Brain pericyte (primary cell): Measurements from ENCODE around the gene SMIM44.
"Not testable (repeated sequence)": the region's sequence is repeated elsewhere in the genome, so short reads cannot be mapped to it uniquely, and the experiment has no call there.

Experiments
- DNase-seq: peaks from one replicate; pipeline ENCODE4 v3.0.0-alpha.2; 2012; ENCODE audit warnings: low read depth, low spot score

Gene SMIM44

DNA sequence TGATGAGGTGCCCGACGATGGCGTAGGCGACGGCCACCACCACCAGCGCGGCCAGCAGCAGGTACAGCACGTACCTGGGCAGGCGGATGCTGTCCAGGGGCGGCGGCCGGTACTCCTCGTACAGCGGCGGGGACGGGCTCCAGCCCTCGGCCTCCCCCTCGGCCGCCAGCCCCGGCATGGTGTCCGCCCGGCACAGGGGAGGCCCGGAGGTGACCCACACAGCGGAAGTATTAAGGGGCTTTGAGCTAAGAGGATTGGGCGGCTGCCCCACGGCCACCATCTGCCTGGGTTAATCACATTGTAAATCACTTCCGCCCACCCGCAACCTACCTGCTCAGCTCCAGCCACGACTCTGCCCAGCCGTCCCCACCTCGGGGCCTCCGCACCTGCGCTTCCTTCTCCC, at the start of gene SMIM44:
Gene SMIM44 (minus strand): TSS at position 216 of the 403 bp plus-strand sequence. CDS start 38 bp downstream, at position 178.
- no peak for DNase-seq

DNA sequence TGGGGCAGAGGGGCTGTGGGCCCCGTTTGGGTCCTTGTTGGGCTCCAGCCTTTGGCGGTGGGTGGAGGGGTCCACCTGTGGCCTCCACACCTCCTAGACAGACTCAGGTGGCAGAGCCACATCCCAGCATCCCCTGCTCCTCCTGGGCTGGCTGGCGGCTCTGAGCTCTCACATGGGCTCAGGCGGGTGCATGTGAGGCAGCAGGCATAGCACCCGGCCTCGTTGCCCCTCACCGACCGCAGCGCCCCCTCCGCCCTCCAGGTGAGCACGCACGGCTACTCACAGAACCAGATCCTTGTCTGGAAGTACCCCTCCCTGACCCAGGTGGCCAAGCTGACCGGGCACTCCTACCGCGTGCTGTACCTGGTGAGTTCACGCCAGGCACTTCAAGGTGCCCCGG, 49.8 kb upstream of the SMIM44 start:
- no peak for DNase-seq

DNA sequence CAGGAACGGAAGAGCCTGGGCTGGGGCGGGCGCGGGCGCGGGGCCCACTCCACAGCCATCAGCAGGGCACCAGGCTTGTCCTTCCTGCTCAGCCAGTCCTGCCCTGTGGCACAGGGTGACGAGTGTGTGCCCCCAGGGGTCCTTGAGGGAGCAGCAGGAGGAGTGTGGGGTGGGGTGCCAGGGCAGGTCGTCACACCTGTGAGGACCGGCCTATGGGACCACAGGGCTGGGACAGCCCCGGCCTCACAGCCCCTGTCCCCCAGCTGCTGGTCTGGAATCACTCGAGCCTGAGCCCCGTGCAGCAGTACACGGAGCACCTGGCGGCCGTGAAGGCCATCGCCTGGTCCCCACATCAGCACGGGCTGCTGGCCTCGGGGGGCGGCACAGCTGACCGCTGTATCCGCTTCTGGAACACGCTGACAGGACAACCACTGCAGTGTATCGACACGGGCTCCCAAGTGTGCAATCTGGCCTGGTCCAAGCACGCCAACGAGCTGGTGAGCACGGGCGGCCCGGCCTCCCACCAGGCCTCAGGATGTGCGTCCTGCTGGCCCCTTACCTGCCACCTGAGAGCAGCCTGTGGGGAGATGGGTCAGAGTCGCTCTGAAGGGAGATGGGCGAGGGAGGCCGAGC, 49.0 kb upstream of the SMIM44 start:
- no peak for DNase-seq

DNA sequence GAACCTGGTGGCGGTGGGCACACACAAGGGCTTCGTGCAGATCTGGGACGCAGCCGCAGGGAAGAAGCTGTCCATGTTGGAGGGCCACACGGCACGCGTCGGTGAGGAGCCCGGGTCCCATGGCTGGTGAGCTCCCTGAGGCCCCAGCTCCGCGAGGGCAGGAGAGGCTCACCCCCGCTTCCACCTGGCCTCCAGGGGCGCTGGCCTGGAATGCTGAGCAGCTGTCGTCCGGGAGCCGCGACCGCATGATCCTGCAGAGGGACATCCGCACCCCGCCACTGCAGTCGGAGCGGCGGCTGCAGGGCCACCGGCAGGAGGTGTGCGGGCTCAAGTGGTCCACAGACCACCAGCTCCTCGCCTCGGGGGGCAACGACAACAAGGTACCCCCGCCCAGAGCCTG, 48.5 kb upstream of the SMIM44 start:
- no peak for DNase-seq

DNA sequence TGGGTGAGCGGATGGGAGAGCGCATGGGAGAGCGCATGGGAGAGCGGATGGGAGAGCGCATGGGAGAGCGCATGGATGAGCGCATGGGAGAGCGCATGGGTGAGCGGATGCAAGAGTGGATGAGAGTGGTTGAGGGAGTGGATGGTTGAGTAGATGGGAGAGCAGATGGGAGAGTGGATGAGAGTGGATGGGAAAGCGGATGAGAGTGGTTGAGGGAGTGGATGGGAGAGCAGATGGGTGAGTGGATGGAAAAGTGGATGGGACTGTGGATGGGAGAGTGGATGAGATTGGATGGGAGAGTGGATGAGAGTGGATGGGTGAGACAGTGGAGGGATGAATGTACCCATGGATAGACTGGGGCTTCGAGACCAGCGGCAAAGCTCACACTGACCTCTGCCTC, 47.1 kb upstream of the SMIM44 start:
- no peak for DNase-seq

DNA sequence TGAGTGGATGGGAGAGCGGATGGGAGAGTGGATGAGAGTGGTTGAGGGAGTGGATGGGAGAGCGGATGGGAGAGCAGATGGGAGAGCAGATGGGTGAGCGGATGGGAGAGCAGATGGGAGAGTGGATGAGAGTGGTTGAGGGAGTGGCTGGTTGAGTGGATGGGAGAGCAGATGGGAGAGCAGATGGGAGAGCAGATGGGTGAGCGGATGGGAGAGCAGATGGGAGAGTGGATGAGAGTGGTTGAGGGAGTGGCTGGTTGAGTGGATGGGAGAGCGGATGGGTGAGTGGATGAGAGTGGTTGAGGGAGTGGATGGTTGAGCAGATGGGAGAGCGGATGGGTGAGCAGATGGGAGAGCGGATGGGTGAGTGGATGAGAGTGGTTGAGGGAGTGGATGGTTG, 46.1 kb upstream of the SMIM44 start:
- DNase-seq: not testable (repeated sequence)

DNA sequence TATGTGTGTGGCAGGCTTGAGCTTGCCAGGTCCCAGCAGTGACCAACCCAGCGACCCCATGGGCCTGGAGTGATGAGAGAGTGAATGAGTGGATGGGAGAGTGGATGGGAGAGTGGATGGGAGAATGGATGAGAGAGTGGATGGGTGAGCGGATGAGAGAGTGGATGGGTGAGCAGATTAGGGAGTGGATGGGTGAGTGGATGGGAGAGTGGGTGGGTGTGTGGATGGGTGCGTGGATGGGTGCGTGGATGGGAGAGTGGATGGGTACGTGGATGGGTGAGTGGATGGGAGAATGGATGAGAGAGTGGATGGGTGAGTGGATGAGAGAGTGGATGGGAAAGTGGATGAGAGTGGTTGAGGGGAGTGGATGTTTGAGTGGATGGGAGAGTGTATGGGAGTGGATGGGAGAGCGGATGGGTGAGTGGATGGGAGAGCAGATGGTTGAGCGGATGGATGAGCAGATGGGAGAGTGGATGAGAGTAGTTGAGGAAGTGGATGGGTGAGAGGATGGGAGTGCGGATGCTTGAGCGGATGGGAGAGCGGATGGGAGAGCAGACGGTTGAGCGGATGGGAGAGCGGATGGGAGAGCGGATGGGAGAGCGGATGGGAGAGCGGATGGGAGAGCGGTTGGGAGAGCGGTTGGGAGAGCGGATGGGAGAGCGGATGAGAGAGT, 45.4 kb upstream of the SMIM44 start:
- DNase-seq: no peak

DNA sequence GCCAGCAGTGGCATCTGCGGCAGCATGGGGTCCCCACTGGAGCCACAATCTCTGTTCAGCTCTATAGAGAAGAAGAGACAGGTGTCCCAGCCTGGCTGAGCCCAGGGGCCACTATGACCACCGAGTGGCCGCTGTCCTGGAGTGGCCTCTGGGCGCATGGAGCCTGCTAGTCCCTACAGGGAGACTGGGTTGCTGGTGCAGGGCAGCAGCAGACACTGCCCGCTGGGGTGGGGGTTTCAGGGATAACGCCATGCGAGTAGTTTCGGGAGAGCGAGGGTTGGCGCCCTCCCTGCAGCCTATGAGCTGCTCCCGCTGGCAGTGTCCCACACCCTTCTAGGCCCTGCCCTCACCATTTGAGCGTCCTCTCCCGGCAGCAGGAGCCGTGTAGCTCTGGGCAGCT, 44.8 kb upstream of the SMIM44 start:
- no peak for DNase-seq

DNA sequence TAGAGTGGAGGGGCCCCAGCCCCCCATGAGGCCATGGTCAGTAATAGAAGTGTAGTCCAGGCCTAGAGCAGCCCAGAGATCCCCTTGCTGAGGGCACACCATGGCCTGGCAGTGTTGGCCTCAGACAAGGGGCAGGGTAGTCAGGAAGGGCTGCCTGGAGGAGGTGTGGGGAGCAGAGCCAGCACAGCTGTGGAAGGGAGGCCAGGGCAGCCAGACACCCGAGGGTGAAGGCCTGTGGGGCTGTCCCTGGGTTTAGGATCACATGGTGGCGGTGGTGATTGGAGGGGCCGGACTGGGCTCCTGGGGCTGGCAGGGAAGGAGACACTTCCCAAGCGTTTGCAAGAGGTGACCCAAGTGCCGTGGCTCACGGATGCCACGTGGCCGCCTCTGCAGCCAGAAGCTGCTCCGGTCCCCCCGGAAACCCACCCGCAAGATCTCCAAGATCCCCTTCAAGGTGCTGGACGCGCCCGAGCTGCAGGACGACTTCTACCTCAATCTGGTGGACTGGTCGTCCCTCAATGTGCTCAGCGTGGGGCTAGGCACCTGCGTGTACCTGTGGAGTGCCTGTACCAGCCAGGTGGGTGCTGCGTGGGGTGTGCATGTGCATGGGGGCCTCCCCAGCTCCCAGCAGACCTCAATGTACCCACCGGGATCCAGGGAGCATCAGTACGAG, 44.1 kb upstream of the SMIM44 start:
- no peak for DNase-seq

DNA sequence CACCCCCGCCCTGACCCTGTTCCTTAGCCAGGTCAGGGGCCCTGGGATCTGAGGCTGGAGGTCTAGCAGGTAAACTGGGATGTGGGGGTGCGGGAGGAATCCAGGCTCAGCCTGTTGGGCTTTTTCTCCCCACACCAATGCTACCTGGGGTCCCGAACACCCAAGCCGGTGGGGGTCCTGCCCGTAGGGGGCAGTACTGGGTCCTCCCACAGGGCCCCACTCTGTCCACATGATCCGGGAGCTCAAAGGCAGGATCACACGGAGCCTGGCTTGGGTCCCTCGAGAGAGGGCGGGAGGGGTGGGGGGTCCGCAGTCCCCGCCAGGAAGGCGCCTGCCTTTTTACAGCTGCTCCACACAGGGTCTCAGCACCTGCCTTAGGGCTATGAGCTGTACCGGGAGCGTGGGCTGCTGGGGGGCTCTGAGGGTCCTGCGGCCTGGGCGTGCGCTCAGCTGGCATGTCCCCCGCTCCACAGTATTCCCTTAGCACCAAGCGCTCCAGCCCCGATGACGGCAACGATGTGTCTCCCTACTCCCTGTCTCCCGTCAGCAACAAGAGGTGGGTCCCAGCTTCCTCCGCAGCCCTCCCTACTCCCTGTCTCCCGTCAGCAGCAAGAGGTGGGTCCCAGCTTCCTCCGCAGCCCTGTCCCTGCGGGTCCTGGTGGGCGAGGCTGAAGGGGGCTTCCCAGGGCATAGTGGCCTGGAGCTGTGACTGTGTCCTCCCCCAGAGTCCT, 43.4 kb upstream of the SMIM44 start:
- no peak for DNase-seq

DNA sequence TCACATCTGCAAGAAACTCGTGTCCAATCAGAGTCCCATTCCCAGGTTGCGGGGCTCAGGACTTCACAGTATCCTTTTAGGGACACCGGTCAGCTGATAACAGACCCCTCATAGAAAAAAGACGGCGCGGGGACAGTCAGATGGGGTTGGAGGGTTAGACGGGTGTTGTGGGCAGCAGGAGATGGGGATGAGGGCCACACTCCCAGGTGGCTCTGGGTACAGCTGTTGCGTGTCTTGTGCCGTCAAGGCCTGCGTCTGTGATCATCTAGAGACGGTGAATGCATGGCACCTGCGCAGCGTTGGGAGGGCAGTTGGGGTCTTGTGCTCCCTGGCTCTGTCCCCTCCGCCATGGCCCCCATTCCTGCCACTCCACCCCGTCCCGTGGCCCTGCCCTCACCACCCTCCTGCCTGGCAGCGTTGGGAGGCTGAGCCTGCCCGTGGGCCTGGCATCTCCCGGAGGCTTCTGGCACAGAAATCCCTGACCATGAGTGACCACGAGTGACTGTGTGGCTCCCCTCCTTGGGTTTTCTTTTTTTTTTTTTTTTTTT, 41.7 kb upstream of the SMIM44 start:
- no peak for DNase-seq

DNA sequence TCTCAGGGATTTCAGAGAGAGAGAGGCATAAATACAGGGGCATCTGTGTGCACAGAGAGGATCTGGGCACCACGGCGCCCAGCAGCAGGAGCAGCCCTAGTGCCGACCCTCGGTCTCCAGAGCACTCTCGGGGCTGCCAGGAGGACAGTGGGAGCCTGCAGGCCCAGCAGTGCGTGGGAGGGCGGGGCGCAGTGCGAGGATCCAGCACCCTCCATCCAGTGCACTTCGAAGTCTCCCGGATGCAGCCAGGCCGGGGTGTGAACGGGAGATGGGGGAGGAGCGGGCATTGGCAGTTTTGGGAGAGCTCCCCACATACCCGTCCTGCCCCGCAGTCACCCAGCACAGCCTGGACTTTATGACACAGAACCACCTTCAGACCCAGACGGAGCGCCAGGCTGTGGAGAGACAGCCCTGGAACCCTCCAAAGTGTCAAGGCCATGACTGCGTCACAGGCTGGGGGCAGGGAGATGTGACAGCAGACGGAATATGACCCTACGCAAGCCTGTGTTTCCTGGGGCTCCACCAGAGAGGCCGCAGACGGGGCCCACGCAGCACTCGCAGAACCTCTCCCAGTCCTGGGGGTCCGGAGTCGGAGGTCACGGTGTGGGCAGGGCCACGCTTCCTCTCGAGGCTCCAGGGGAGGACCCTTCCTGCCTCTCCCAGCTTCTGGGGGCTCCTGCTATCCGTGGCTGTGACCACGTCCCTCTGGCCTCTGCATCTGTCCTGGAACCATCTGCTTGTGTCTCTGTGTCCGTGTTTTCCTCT, 41.0 kb upstream of the SMIM44 start:
- no peak for DNase-seq

DNA sequence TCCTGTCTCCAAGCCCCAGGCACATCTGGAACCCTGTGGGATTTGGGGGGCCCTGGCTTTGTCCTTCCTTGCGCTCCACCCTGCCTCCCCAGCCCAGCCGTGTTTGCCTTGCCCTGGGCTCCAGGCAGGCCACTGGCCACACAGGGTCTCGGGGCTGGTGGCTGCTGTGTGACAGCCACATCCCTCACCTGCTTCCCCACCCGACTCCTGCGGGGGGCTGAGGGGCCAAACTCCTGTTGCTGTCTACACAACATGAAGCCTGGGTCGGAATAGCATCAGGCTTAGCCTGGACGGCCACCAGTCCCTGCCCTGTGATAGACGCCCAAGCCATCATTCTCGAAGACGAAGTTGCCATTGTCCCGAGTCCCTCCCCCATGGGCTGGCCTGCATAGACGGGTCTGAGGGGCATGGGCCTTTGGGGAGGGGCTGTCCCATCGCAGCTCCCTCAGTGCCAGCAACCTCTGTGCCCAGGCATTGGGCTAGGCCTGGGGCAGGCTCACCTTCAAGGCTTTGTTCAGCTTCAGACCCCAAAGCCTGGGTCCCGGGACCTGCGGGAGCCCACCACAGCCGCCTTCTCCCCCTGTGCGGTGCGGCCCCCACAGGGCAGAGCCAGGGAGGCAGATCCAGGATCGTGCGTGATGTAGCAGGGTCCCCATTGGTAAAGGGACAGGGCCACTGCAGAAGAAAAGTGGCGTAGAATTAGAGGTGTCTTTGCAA, 40.3 kb upstream of the SMIM44 start:
- no peak for DNase-seq

DNA sequence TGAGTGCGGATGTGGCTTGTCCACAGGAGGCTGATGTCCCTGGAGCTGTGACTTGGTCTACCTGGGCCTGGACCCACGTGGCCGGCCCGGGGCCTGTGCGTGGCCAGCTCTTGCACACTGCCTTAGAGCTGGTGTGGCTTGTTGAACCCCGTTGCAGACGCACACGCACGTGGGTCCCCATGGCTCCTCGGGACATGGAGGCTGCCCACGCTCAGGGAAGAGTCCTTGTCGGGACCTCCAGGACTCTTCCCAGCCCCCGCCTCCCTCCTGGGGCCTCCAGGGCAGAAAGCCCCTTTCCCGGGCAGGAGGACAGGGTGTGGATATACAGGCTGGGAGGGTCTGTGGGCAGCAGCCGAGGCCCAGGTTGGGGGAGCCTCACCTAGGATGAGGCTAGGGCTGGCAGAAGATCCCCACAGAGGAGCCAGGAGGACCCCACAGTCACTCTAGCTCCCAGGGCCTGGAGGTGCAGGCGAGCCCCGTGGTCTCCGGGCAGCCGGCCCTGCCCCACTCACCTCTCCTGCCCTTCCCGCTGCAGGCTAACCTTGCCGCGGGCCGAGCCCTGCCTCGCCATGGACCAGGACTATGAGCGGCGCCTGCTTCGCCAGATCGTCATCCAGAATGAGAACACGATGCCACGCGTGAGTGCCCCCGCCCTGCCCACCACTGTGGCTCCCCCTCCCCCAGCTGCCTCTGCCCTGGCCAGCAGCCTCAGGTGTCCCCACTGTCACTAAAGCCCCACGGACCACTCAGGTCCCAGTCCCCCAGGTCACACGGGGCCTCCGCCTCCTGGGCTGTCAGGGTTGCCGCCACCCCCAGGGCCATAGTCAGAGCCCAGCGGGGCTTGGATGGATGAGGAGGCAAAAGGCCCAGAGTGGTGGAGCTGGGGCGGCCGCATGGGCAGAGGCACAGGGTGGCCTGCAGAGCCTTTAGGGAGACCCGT, 39.5 kb upstream of the SMIM44 start:
- DNase-seq: no peak

DNA sequence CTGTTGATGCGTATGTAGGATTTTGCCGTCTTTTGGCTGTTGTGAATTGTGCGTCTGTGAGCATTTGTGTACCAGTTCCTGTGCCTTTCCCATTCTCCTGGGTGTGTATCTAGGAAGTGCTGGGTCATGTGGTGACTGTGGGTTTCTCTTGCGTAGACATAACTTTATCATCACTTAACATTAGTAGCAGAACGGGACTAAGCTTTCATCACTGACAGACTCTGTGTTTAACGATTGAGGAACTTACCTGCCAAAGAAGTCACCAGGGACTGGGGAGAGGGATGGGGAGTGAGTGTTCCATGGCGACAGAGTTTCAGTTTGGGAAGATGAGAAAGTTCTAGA, 37.8 kb upstream of the SMIM44 start:
- DNase-seq: no peak

DNA sequence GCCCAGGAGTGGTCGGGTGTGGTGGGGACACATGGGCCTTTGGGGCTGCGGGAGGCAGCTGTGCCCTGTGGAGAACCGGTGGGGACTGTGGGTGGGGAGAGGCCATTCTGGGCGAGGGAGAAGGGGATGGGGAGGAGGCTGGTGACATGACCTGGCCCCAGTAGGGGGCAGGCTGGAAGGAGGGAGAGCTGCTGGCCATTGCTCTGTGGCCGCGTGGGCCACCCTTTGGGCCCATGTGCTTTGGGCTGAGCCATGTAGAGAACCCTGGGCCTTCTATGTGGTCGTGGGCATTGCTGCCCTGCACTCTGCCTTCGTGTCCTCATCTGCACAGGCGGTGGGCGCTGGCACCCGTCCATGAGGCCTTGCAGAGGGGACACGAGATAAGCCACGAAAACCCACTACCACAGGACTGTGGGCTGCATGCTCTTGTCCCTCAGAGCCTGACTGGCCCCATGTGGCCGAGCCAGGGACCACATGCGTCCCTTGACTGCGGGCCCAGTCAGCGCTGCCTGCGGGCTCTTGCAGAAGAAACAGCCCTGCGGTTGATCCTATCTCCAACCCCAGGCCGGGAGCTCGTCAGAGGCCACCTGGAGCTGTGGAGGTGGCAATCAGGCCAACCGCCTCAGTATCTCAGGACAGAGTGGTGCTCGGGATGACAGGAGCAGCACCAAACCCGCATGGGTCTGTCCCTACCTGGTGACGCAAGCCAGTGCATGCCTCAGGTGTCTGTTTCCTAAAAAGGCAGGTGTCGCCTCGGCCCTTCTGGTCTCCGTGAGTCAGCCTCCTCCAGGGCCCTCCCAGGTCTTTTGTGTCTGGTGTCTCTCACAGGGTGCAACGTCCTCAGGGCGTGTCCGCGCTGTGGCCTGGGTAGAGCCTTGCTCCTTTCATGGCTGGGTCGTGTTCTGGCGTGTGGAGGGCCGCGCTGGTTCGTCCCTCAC, 37.2 kb upstream of the SMIM44 start:
- DNase-seq: no peak

DNA sequence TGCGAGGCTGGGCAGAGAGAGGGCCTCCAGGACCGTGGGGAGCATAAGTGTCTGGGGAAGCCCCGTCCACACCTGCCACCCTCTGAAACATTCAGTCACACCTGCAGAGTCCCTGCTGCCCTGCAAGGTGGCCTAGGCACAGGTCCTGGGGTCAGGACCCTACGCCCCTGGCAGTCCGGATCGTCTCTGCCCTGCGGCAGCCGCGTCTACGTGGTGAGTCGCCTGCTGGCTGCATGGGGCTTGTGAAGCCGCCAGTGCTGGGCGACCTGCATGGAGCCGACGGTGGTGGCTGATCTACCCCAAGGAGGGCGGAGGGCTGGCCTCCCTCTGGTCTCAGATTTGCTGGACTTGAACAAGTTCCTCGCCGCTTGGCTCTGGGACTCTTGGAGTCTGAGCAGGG, 35.9 kb upstream of the SMIM44 start:
- no peak for DNase-seq

DNA sequence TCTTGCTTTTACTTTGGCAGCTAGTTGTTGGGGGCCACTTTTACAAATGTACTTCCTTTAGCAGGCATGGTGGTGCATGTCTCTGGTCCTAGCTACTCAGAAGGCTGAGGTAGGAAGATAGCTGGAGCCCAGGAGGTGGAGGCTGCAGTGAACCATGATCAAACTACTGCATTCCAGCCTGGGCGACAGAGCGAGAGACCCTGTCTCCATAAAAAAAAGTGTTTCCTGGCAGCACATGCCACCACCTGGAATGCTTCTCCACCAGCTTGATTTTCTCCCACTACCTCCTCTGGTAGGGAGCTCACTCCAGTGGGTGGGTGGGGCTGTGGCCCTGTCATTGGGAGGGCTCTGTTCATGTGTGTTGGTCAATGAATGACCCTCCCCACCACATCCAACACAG, 35.4 kb upstream of the SMIM44 start:
- DNase-seq: no peak

DNA sequence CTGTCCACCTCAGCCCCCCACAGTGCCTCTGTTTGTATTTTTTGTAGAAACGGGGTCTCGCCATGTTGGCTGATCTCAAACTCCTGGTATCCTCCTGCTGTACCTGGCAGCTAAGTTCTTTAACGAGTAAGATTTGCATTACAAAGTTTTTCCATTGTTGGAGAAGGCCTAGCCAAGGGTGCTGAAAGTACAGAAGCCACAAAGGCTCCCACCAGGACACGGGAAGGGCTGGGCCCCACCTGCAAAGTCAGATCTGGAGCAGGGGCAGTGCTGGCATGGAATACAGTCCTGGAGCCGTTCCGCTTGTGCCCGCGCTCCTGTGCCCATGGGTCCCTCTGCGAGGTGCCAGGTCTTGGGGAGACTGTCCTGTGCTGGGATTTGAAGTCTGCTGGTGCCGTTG, 35.0 kb upstream of the SMIM44 start:
- no peak for DNase-seq
